DMS114 treated with DMSO at 0.1 percent for 48 hours (cell line): ENCODE measurements around the gene DNMBP.
"Not testable (repeated sequence)": the region's sequence is repeated elsewhere in the genome, so short reads cannot be mapped to it uniquely, and the experiment has no call there.

Experiments used
- DNase-seq: peaks from one replicate; lab custom pipeline; 2025; ENCODE audit not compliant: unreplicated experiment; lab: John Stamatoyannopoulos, UW

DNMBP gene

DNA sequence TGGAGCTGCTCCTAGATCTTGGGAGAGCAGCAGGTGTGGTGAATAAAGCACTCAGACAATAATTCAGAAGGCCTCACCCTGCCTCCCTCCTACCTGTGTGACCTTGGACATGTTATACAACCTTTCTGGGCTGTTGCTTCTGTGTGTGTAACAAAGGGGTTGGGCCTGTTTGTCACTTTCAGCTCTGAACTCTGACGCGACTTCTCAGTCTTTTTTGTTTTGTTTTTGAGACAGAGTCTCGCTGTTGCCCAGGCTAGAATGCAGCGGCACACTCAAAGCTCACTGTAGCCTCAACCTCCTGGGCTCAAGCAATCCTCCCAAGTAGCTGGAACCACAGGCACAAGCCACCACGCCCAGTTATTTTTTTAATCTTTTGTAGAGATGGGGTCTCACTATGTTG lies 89.3 kb downstream of the DNMBP start:
- DNase-seq, result no peak

DNA sequence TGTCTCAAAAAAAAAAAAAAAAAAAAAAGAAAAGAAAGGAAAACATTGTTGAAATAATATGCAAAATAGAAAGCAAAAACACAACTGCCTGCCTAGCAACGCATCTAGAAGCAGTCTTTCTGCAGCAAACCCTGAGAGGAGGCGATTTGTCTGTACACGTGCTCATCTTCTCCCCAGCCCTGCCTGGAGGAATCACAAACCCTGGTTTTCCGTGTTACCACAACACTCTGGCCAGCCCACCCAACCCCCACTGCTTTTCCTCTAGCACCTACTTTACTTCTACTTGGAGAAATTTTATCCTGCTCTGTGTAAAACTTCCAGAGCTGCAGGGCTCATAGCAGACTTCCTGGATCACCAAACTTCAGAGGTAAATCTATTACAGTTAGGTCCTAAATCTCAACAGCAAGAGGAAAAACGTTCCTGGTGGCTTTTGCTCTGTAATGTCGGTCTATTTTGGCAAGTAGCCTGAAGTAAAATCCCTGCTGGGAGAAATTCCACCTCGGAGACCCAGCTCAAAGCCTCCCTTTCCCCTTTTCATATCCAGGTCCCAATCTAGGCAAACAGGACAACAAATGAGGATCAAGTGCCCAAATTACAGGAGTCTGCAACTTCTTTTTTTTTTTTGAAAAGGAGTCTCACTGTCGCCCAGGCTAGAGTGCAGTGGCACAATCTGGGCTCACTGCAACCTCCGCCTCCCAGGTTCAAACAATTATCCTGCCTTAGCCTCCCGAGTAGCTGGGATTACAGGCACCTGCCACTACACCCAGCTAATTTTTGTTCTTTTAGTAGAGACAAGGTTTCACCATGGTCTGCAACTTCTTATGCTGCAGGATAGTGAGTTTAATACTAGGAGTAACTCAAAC lies 91.6 kb downstream of the DNMBP start:
- no peak for DNase-seq

DNA sequence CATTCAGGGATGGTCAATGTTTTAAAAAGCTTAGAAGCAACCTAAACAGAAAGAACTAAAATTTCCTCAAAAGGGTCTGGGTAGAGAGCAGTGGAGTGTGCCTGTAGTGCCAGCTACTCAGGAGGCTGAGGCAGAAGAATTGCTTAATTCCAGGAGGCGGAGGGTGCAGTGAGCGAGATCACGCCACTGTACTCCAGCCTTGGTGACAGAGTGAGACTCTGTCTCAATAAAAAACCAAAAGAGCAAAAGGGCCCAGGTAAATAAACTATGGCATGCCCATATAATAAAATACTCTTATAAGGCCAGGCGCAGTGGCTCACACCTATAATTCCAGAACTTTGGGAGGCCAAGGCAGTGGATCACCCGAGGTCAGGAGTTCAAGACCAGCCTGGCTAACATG lies 93.0 kb downstream of the DNMBP start:
- DNase-seq, result no peak

DNA sequence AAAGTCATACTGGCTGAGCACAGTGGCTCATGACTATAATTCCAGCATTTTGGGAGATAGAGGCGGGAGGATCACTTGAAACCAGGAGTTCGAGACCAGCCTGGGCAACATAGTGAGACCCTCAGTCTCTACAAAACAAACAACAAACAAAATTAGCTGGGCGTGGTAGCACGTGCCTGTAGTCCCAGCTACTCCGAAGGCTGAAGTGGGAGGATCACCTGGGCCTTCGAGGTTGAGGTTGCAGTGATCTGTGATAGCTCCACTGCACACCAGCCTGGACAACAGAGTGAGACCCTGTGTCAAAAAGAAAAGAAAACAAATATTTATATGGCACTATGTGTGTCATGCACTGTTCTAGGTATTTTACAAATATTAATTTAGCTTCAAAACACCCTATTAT lies 94.3 kb downstream of the DNMBP start:
- DNase-seq, result no peak

DNA sequence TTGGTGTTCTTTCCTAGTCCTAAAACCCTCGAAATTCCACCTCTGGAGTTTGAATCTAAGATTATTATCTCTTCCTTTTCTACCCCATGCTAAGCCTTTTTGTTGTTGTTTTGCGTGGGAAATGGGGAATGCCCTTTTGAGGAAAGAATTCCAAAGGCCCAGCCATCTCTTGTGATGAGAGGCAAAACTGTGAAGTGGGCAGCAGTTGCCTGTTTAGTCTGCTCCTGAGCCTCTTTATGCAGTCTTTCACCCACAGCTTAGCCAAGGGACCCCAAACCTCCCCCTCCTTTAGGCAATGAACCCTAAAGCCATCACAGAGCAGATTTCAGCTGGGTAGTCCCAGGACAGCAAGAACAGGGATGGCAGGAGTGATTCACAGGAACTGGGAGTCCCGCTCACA lies 95.5 kb downstream of the DNMBP start:
- DNase-seq, result no peak

DNA sequence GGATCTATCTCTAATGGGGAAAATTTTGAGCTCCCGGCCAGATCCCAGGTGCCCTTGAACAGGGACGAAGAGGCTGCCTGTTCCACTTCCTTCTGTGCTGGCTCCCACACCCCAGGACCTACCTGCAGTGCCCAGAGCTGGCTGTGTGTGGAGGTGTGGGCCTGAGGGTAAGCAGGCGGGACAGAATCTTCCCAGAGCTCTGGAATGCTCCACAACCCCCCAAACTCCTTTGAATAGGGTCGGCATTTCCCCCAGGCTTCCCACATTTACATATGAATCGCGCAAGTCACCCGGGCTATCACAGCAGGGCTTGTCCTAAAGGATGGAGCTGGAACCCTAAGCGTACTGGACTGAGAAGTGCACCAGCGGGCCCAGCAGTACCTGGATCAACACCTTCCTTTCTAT lies 95.9 kb downstream of the DNMBP start:
- DNase-seq, result no peak

DNA sequence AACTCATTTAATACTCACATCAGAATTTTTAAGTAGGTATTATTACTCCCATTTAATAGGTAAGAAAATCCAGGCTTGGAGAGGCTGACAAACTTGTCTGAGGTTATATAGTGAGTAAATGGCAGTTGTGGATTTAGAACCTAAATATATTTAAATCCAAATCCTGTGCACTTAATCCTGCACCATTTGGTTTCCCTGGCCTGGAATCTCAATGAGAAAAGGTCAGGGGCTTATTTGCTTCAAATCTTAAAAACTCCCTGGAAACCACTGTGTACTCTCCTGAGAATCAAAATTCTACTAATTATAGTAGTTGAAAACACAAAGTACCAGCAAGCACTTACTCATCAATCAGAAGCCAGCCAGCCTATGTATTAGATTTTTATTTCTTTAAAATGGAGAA lies 97.7 kb downstream of the DNMBP start:
- DNase-seq, result no peak

DNA sequence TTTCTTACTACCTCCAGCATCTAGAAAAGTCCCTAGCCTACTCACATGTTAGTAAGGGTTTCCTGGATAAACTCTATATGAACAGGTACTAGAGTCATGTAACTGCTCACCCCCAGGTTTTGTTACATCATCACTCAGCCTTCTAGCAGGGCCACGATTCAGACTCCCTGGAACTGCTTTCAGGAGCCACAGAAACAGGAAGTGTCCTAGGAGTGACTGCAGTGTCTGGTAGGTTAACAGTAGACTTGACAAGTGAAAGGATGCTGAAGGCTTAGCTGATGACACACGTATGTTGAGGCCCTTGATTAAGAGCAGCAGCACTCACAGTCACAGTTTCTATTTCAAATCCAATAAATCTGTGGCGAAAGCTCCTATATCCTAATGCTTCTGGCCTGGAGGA lies 101.2 kb downstream of the DNMBP start:
- no peak for DNase-seq

DNA sequence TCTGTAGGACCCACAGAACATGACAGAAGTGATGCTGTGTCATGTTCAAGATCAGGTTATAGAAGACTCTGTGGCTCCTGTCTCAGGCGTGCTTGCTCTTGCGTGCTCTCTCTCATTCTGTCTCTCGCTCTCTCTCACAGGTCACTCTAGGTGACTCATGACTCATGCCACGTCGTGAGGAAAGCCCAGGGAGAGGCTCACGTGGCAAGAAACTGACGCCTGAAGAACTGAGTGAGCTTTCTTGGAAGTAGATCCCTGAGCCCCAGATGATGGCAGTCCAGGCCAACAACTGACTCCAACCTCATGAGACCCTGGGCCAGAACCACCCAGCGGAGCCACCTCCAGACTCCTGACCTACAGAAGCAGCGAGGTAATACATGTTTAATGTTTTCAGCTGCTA lies 103.3 kb downstream of the DNMBP start:
- DNase-seq, result no peak

DNA sequence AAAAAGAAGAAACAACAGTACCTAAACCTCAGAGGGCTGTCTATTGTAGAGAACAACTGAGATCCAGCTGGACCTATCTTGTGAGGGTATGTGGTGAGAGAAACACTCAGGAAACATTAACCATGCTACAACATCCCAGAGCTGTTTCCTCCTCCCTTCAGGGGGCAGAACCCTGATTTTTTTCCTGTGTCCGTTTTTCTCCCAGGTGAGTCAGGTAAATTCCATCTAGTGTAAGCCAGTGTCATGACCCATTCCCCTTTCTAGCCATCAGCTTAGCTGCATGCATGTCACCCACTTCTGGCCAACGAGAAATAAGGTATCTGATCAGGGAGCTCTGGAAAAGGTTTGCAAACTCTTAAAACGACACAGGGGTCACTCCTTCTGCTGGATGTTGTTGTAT lies 103.8 kb downstream of the DNMBP start:
- no peak for DNase-seq

DNA sequence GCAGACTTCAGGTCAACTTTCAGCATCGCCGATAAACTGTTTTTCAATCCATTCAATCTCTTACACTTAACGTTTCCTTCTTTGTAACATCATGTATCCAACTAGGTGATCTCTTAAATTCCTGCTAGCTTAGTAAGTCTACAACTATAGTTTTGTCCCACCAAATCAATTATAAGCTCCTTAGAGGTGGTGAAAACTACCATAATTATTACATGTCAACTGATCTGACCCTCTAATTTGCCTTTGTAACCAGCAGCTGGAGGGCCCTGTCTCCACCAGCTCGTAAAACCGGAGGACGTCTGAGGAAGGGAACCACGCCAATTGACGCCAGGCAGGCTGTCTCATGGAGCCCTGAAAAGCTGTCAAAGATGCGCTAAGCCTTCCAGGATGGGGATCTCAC lies 113.9 kb downstream of the DNMBP start:
- DNase-seq, result no peak

DNA sequence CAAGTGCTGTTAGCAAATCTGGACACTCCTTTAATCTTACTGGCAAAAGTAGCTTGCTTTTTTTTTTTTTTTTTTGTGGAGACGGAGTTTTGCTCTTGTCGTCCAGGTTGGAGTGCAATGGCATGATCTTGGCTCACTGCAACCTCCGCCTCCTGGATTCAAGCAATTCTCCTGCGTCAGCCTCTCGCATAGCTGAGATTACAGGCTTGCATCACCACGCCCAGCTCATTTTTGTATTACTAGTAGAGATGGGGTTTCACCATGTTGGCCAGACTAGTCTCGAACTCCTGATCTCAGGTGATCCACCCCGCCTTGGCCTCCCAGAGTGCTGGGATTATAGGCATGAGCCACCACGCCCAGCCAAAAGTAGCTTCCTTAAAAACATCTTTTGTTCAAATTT lies 114.7 kb downstream of the DNMBP start:
- not testable (repeated sequence) for DNase-seq

DNA sequence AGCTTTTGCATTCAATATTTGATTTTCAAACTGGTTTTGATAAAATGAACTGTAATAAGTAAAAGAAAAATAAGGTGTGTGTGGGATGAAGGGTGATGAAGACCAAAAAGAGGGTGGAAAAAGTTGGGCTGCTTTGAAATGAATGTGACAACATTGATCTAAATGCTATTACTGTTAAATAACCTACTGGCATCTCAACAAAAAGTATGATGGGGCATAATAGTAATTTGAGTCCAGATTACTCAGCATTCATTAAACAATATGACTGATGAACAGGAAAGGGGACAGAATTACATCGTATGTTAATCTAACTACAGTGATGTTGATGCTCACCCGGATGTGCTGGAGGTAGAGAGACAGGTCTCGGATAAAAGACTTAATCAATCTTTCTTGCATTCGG lies 115.1 kb downstream of the DNMBP start:
- no peak for DNase-seq

DNA sequence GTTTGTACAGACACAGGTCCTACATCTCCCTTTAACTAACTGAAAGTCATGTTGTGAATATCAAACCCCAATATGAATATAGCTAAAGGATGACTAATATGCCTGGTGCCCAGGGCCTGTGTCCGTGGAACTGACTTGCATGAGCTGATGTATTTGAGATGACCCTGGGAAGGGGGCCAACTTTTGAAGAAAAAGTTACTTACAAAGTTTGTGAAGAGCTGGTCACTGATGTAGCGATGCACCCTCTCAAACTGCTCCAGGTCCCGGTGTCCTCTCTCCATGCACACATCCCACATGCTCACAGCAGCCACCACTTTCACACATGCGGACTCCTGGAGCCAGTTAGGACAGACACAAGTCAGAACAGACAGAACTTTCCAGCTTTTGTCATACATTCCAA lies 121.1 kb downstream of the DNMBP start:
- DNase-seq, result no peak

DNA sequence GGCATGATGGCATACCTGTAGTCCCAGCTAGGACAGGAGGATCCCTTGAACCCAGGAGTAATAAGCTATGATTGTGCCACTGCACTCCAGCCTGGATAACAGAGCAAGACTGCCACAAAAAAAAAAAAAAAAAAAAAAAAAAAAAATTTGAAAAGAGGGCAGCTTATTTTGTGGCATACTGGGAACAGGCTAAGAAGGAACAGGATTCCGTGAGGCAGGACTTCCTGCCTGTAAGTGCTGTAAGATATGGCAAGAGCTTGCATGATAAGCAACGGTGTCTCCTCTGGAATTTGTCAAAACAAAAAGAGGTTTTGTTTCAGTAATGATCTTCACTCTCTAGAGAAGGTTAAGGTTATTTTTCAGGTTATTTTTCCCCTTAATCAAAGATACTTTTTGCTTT lies 126.2 kb downstream of the DNMBP start:
- DNase-seq, result no peak

DNA sequence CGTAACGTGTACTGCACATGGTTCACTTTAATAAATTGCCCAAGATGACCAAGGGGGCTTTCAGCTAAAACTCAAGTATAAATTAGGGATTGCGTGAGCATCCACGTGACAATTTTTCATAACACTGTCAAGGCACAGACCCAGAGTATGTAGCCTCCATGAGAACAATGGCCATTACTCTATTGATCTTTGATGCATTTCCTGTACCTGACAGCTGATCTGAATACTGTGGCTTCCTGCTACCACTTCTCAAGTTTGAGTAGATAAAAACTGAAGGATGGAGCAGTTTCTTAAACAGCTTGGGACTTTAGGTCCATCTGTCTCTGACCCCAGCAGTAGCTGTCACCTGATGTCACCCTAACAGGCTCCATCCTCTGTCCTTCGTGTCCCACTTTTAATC lies 128.4 kb downstream of the DNMBP start:
- DNase-seq, result no peak

DNA sequence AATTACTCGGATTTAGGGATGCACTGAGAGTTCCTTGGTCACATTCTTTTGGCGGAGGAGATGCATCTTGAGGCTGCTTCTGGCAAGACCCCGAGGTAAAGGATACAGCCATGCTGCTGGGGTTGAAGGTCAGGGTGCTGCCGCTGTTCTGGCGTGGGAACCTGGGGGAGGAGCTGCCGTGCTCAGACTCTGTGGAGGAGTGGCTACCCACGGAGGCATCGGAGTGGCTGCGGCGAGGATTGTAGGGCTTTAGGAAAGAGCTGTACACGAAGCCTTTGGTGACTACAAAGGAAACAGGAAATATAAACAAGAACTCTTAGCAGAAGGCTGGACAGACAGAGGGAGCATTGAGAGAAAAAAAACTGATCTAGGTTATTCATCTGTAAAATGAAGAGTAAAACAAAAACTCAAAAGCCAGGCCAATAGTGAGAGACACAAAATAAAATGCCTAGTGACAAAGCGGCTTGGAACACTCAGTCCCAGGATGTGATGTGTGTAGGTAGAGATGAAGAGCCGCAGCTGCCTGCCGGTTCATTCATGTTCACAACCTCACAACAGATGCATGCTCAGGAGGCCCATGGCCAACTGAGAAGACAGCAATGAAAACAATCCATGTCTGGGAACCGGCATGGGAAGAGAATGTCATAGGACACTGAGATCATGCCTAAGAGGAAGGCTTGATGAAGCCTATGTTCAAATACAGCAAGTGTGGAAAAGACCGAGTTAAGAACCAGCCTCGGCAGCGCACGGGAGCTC lies 129.5 kb downstream of the DNMBP start:
- no peak for DNase-seq

DNA sequence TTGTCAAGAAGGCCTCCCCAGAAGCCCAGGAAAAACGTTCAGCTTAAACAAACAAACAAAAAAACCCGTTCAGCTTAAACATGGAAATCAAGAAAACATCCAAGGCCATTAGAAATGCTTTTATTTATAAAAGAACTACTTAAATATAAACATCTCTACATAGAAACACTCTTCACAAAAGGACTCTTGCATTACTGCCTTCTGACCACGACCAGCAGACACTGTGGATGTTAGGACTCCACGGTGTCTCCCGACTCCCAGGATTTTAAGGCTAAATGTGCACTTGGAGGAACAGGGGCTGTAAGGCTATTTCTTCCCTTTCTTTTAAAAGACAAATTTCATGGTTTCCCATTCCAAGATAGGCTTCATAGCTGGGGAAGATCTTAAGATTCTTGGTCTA lies 134.3 kb downstream of the DNMBP start:
- no peak for DNase-seq

DNA sequence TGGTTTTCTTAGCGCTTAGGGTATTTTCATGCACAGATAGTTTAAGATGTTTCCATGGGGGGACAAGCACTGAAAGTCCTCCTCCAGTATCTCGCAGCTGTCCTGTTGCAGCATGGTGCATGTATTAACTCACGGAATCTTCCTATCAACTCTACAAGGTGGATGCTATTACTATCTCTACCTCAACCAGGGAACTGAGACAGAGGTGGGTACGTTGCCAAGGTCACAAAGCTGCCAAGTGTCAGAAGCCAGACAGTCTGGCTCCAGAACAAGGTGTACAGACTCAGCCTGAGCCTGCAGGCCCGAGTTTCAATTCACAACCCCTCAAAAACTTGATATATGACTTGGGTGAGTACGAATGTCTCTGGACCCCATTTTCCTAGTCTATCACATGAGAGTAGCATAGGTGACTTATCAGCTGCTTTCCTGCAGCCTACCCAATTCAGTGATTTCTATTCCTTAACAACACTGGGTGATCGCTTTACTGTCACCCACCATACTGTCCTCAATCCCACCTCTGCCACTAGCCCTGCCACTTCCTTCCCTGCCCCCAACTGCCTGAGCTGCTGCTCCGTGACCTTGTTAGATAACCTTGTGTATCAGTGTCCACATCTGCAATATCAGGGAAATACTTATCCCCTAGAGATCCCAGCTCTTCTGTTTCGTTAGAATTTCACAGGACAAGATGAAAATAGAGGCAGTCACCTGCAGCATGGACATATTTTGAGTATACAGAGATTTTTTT lies 135.2 kb downstream of the DNMBP start:
- DNase-seq, result no peak

DNA sequence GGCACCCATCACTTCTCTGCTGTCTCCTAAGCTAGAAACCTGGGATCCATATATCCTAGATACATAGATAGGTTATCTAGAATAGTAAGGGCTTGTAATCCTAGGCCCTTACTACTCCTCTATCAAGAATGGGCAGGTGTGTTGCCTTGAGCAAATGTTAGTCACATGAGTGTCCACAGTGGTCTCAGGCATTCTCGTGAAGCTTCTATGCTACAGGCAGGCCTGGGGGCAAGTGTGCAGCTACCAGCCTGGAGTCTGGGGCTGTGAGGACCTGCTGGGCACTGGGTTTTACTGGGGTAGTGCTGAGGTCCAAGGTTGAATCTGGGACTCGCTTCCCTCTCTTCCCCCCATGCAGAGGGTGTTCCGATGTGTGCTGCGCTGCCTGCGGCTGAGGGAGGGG lies 135.9 kb downstream of the DNMBP start:
- no peak for DNase-seq

DNA sequence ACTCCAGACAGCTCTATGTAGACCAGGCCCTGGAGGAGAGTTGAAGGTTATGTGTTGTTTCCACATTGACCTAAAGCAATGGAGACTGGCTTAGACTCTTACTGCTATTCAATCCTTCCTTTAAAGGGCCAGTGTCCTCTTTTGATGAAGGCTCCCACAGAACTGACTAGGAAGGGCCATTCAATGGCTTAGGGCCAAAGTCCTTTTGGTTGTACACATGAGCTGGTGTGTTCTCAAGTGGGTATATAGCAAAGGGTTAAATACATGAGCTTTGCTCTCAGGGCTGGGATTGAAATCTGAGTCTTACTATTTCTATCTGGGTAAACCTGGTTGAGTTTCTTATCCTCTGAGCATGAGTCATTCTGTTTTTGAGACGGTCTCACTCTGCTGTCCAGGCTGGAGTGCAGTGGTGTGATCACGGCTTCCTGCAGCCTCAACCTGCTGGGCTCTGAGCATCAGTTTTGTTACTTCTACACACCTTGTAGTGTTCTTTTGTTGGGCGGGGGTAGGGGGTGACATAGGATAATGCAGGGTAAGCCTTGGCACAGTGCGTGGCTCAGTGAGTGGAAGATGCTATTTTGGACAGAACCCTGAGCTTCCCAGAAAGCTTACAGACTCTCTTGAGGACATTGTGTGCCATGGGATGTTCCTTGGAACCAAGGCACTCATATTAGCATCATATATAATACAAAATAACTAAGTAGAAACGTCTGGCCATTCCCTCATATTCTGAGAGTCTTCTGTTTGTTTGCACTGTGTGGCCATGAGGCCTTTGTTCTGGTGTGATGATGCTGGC lies 137.2 kb downstream of the DNMBP start:
- DNase-seq, result no peak
